Activated T-cell treated with anti-CD3 and anti-CD28 coated beads, Interleukin-2, amount 50 U/mL, for 24 hours (primary cell): ENCODE data around the gene AMACR.
A peak's percentile ranks its signal among the peaks of the same experiment; 100 is the strongest.

ENCODE experiments used
- DNase-seq: peaks from one replicate; pipeline ENCODE4 v3.0.0-alpha.2; 2020
- H3K27ac Mint-ChIP-seq: 2 replicates; pipeline ENCODE4 v1.8.0; 2020; ENCODE audit warnings: mild to moderate bottlenecking, mixed read lengths
- H3K27me3 Mint-ChIP-seq: 2 replicates; pipeline ENCODE4 v1.8.0; 2020; ENCODE audit warnings: mixed read lengths
- H3K36me3 Mint-ChIP-seq: 2 replicates; pipeline ENCODE4 v1.8.0; 2020; ENCODE audit warnings: low read depth, mixed read lengths
- H3K4me1 Mint-ChIP-seq: 2 replicates; pipeline ENCODE4 v1.8.0; 2020; ENCODE audit warnings: low read depth, mixed read lengths
- H3K4me3 Mint-ChIP-seq: 2 replicates; pipeline ENCODE4 v1.8.0; 2020; ENCODE audit warnings: mild to moderate bottlenecking, moderate library complexity, mixed read lengths
- H3K9me3 Mint-ChIP-seq: 2 replicates; pipeline ENCODE4 v1.8.0; 2020; ENCODE audit warnings: mixed read lengths

AMACR gene

DNA sequence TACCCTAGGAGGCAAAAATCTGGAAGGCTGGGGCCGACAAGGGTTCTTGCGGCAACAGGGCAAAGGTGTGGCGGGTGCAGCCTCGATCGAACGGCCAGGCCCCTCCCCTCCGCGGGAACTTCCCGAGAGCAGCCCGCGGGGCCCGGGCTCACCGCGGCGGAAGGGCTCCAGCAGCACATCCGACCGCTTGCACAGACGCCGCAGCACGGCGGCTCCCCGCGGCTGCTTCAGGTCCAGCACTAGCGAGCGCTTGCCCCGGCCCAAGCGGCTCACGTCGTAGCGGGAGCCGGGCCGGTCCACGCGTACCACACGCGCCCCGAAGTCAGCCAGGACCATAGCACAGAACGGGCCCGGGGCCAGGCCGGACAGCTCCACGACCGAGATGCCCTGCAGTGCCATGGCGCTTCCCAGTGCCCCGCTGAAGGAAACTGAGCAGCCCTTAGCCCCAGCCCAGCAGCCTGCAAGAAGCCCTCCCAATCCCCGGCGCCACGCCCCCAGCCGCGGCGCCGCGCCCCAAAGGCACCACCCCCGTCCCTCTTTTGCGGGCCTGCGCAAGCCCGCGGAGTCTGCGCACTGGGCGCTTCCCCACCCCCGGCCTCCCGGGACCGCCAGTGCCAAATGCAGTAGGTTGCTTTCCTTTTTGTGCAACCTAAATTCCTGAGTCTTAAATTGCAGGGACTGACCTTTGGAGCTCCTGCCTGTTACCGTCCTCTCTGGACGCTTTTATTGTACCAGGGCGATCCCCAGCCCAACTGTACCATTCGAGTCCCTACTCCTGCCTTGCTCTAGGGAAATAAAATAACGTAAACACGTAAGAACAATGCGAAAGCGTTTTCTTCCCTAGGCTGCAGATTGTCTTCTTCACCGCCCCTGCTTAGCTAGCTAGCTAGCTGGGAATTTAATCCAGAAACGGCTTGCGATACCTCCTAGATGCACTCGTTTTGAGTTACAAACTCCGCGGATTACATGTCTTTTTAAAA is at the start of gene AMACR:
TSS of gene AMACR (minus strand) at position 430 of the 980 bp plus-strand sequence. CDS start at position 399, 31 bp downstream.
- Mint-ChIP-seq H3K36me3 (peaks cover 24% of the 10 kb centered on the region), H3K4me3 (peak within 1 kb of the TSS; percentile 89), H3K9me3 (no peaks in the 10 kb centered on the region), H3K4me1 (peaks cover 39% of the 10 kb centered on the region), H3K27ac (peak within 1 kb of the TSS; percentile 90), H3K27me3 (no peaks in the 10 kb centered on the region)
- peak; percentile 93 for DNase-seq

GRCh38 chr5:34057569-34057968 is 49.7 kb upstream of the AMACR start:
- no peaks in the 10 kb centered on the region for H3K9me3 Mint-ChIP-seq
- peaks cover 4% of the 10 kb centered on the region for H3K4me1 Mint-ChIP-seq
- no peak for DNase-seq
- H3K36me3 Mint-ChIP-seq, result peaks cover 26% of the 10 kb centered on the region
- no peak overlapping the region for H3K27ac Mint-ChIP-seq
- no peak overlapping the region for H3K4me3 Mint-ChIP-seq
- H3K27me3 Mint-ChIP-seq, result no peaks in the 10 kb centered on the region

- Mint-ChIP-seq H3K4me3 (no peak overlapping the region), H3K4me1 (peaks cover 4% of the 10 kb centered on the region), H3K27me3 (no peaks in the 10 kb centered on the region), H3K9me3 (no peaks in the 10 kb centered on the region), H3K36me3 (peaks cover 21% of the 10 kb centered on the region), H3K27ac (no peak overlapping the region)
- no peak for DNase-seq
These were observed 49.3 kb upstream of the AMACR start for GRCh38 chr5:34057118-34057517.

DNA sequence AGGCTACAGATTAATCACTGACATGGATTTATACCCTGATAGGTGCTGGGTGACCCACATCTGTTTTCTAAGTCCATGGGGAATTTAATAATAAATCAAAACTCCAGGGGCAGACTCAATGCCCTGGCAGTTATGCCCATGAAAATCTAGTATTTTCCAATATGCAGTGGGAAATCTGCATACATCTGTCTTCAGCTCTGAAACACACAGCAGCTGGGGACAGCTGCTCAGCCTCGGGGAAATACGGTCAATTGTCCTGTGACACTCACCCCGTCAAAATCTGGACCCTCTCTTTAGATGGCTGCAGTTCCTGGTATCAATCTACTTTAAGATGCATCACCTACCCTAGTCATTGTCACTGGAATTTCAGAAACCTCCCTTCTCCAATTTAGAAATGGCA is 47.8 kb upstream of the AMACR start:
- H3K36me3 Mint-ChIP-seq, result peaks cover 23% of the 10 kb centered on the region
- no peaks in the 10 kb centered on the region for H3K27me3 Mint-ChIP-seq
- H3K9me3 Mint-ChIP-seq, result no peaks in the 10 kb centered on the region
- no peak for DNase-seq
- H3K4me3 Mint-ChIP-seq, result no peak overlapping the region
- H3K4me1 Mint-ChIP-seq, result peaks cover 4% of the 10 kb centered on the region
- H3K27ac Mint-ChIP-seq, result no peak overlapping the region

- H3K27ac Mint-ChIP-seq, result no peak overlapping the region
- no peak overlapping the region for H3K4me3 Mint-ChIP-seq
- no peaks in the 10 kb centered on the region for H3K9me3 Mint-ChIP-seq
- H3K4me1 Mint-ChIP-seq, result peaks cover 4% of the 10 kb centered on the region
- H3K27me3 Mint-ChIP-seq, result no peaks in the 10 kb centered on the region
- H3K36me3 Mint-ChIP-seq, result peaks cover 27% of the 10 kb centered on the region
- DNase-seq, result no peak
These were observed 46.5 kb upstream of the AMACR start for GRCh38 chr5:34054400-34054729.

- Mint-ChIP-seq H3K36me3 (peaks cover 27% of the 10 kb centered on the region), H3K9me3 (no peaks in the 10 kb centered on the region)
These were observed 45.9 kb upstream of the AMACR start for GRCh38 chr5:34053571-34054399.

DNA sequence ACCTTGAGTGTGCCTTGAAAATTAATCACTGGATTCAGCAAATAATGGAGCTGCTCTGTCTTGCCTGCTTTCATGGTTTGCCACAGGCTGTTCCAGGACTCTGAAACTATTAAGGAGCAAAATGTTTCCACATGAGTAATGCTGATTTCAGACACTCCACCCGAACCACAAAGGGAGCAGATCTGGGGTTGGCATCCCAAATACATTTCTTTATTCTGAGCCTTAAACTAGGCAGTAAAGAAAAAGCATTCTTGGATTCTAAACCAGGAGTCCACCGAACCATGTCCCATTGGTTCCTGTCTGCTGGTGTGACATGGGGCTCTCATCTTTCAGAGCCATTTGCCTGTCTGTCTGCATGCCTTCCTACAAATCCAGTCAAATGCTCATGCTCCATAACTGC is 45.3 kb upstream of the AMACR start:
- Mint-ChIP-seq H3K4me1 (peaks cover 4% of the 10 kb centered on the region), H3K36me3 (peaks cover 27% of the 10 kb centered on the region), H3K9me3 (no peaks in the 10 kb centered on the region), H3K27ac (no peak overlapping the region), H3K27me3 (no peaks in the 10 kb centered on the region), H3K4me3 (no peak overlapping the region)
- DNase-seq, result no peak

More at GRCh38 chr5:34053571-34054399, 45.9 kb upstream of the AMACR start:
- peaks cover 4% of the 10 kb centered on the region for H3K4me1 Mint-ChIP-seq
- H3K27me3 Mint-ChIP-seq, result no peaks in the 10 kb centered on the region
- DNase-seq, result no peak
- H3K27ac Mint-ChIP-seq, result no peak overlapping the region
- no peak overlapping the region for H3K4me3 Mint-ChIP-seq

- Mint-ChIP-seq H3K4me3 (no peak overlapping the region), H3K27me3 (no peaks in the 10 kb centered on the region), H3K27ac (no peak overlapping the region), H3K9me3 (no peaks in the 10 kb centered on the region), H3K36me3 (peaks cover 22% of the 10 kb centered on the region), H3K4me1 (no peaks in the 10 kb centered on the region)
- DNase-seq, result no peak
These were observed 43.6 kb upstream of the AMACR start for GRCh38 chr5:34051374-34051980.

DNA sequence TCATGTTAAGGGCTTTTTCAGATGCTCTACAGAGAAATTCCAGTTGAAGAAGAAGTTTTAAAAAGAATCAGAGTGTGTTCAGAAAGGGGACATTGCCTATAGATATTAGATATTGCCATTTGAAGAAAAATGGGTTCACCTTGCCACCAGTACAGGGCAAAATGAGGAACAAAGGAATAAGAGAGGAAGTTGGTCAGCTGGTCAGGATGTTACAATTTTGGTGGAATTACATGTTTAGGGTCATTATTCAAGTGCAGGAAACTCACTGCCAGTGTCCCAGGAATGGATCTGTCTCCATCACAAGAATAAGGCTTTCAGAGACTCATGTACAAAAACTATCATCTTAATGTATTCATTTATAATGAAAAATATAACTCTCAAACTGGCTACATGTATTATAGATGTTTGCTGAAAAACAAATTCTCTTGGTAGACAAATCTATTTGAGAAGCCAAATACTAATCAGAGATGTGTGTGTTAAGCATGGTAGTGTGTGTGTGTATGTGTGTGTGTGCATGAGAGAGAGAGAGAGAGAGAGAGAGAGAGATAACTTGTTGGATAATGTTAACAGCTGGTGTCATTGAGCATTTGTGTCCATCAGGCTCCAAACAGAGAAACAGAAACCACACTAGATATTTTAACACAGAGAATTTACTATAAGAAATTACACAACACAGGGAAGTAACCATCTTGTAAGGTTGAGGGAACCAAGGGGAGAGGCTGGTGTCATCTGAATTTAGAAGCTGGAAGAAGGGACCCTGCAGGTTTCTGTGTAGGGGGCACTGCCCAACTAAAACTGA is 40.1 kb upstream of the AMACR start:
- no peaks in the 10 kb centered on the region for H3K4me1 Mint-ChIP-seq
- H3K36me3 Mint-ChIP-seq, result peaks cover 21% of the 10 kb centered on the region
- no peaks in the 10 kb centered on the region for H3K9me3 Mint-ChIP-seq
- no peak overlapping the region for H3K27ac Mint-ChIP-seq
- no peak for DNase-seq
- H3K27me3 Mint-ChIP-seq, result no peaks in the 10 kb centered on the region
- no peak overlapping the region for H3K4me3 Mint-ChIP-seq

DNA sequence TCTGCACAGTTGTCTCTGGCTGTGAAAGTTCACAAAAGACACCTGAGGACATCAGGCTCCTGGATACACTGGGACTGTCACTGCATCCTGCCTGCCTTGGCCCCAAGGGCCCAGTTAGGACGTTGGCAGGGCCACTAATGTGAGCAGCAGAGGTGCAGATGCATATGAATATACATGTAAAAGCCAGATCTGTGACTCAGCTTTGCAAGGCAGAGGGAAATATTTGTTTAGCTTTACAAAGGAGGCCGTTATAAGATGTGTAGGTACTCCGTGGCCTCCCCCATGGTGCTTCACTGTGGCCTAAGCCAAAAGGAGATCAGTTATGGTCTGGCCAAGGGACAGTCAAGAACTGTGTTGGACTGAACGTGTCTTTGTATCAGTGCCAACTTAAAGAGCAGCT is 39.3 kb upstream of the AMACR start:
- no peak overlapping the region for H3K4me3 Mint-ChIP-seq
- no peaks in the 10 kb centered on the region for H3K4me1 Mint-ChIP-seq
- no peaks in the 10 kb centered on the region for H3K27me3 Mint-ChIP-seq
- DNase-seq, result no peak
- no peaks in the 10 kb centered on the region for H3K9me3 Mint-ChIP-seq
- H3K27ac Mint-ChIP-seq, result no peak overlapping the region
- H3K36me3 Mint-ChIP-seq, result peaks cover 21% of the 10 kb centered on the region

GRCh38 chr5:34045996-34046395 is 38.1 kb upstream of the AMACR start:
- no peaks in the 10 kb centered on the region for H3K4me1 Mint-ChIP-seq

DNA sequence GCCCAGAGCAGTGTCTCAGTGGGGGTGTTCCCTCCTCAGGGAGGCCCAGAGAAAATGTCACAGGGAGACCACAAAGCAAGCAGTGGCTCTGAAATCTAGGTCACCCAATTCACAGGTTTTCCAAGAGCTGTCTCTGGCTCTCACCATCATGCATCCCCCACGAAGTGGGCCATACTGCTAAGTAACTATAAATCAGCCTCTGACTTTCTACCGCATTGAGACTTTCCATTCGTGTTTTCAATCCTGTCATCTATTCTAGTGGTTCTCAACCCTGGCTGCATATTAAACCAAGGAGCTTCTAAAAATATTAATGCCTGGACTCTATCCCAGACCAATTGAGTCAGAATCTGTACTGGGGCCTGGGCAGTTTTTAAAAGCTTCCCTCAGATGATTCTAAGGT is 37.2 kb upstream of the AMACR start:
- no peaks in the 10 kb centered on the region for H3K9me3 Mint-ChIP-seq
- no peak for DNase-seq
- H3K4me1 Mint-ChIP-seq, result no peaks in the 10 kb centered on the region
- no peak overlapping the region for H3K4me3 Mint-ChIP-seq
- peaks cover 3% of the 10 kb centered on the region for H3K36me3 Mint-ChIP-seq
- no peaks in the 10 kb centered on the region for H3K27me3 Mint-ChIP-seq
- no peak overlapping the region for H3K27ac Mint-ChIP-seq

More at GRCh38 chr5:34045996-34046395, 38.1 kb upstream of the AMACR start:
- DNase-seq, result no peak
- H3K27me3 Mint-ChIP-seq, result no peaks in the 10 kb centered on the region
- no peaks in the 10 kb centered on the region for H3K9me3 Mint-ChIP-seq
- H3K4me3 Mint-ChIP-seq, result no peak overlapping the region
- H3K36me3 Mint-ChIP-seq, result peaks cover 11% of the 10 kb centered on the region
- no peak overlapping the region for H3K27ac Mint-ChIP-seq

GRCh38 chr5:34043099-34043876 is 35.4 kb upstream of the AMACR start, which contains the start of gene C1QTNF3:
C1QTNF3 (minus strand) TSS chr5:34043213; CDS start chr5:34043125, 88 bp downstream.
- H3K9me3 Mint-ChIP-seq, result no peaks in the 10 kb centered on the region
- H3K4me3 Mint-ChIP-seq, result no peak within 1 kb of the TSS
- H3K27me3 Mint-ChIP-seq, result no peaks in the 10 kb centered on the region
- no peaks in the 10 kb centered on the region for H3K4me1 Mint-ChIP-seq
- peaks cover 2% of the 10 kb centered on the region for H3K36me3 Mint-ChIP-seq
- H3K27ac Mint-ChIP-seq, result no peak within 1 kb of the TSS
- no peak for DNase-seq
